ENCODE measurements around the gene SECISBP2. TPM values are rescaled to one million over a fixed set of nuclear protein-coding genes. Genes with fewer than 3 reads are reported as not detected.
"Not testable (repeated sequence)": the region's sequence is repeated elsewhere in the genome, so short reads cannot be mapped to it uniquely, and the experiment has no call there.

The SECISBP2 gene
- polyA plus RNA-seq, 1 experiment: 14.3 TPM

DNA sequence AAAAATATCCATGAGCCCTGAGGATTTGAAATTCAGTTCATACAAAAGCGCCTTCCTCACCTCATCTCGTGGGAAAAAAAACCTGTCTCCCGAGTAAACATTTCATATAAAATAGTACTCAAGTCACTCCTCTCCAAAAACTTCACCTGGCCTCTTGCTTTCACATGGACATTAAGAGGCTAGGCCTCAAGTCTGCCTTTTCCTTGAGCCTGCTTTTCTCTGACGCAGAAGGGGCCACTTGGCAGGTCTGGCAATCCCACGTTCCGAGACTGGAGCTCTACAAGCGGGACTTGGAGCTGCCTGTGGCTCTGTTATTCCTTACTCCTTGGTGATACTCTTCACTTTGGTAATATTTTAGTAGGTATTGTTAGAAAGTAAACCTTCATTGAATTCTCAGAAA is 34.2 kb upstream of the SECISBP2 start:
- H3K36me3 ChIP-seq (ENCODE audit: control insufficient read depth, insufficient read depth, low read length): no peaks in the 10 kb centered on the region
- POLR2A ChIA-PET: no interaction called here
- TF ChIP-seq CTCF (IDR thresholded peaks at IDR 0.05; ENCODE audit: insufficient read depth, low read depth, low read length): no peak
- DNase-seq (ENCODE audit: low read depth): no peak
- no peaks in the 10 kb centered on the region for H3K27me3 ChIP-seq (ENCODE audit: control insufficient read depth, insufficient read depth, low read length)
- CTCF ChIA-PET: interaction anchor here (0.6 to 0.7 kb wide), 3 partner anchors 1177 to 1728 kb away, joined by 3 read pairs; no protein-coding TSS in a partner anchor
- H3K4me3 ChIP-seq (ENCODE audit: low read depth, low read length): no peak overlapping the region

- CTCF ChIA-PET: interaction anchor here (1.1 to 1.7 kb wide), 2 partner anchors 13 to 34 kb away, joined by 4 read pairs; no protein-coding TSS in a partner anchor
- DNase-seq (ENCODE audit: low read depth): no peak
Measured at GRCh38 chr9:89291741-89292140, 26.6 kb upstream of the SECISBP2 start.

DNA sequence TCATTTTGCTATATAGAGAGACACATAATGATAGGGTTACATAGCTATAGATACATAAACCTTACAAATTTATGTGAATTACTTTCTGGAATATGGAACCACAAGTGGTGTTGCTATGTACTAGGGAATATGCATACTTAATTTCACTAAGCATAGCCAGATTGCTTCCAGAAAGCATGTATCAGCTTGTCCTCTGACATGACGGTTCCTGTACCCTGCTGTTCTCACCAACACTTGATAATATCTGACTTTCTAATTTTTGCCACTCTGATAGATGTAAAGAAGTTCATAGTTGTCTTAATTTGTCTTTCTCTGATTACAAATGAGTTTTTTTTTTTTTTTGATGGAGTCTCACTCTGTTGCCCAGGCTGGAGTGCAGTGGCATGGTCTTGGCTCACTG is 25.3 kb upstream of the SECISBP2 start:
- Histone ChIP-seq H3K4me3 (ENCODE audit: low read depth, low read length) (no peak overlapping the region), H3K36me3 (ENCODE audit: control insufficient read depth, insufficient read depth, low read length) (no peaks in the 10 kb centered on the region), H3K27me3 (ENCODE audit: control insufficient read depth, insufficient read depth, low read length) (no peaks in the 10 kb centered on the region)
- no peak for TF ChIP-seq CTCF (IDR thresholded peaks at IDR 0.05; ENCODE audit: insufficient read depth, low read depth, low read length)
- no peak for DNase-seq (ENCODE audit: low read depth)
- ChIA-PET POLR2A (no interaction called here), CTCF (no interaction called here)

More at GRCh38 chr9:89291741-89292140, 26.6 kb upstream of the SECISBP2 start:
- TF ChIP-seq CTCF (IDR thresholded peaks at IDR 0.05; ENCODE audit: insufficient read depth, low read depth, low read length): no peak
- Histone ChIP-seq H3K4me3 (ENCODE audit: low read depth, low read length) (no peak overlapping the region), H3K36me3 (ENCODE audit: control insufficient read depth, insufficient read depth, low read length) (no peaks in the 10 kb centered on the region), H3K27me3 (ENCODE audit: control insufficient read depth, insufficient read depth, low read length) (no peaks in the 10 kb centered on the region)
- POLR2A ChIA-PET: no interaction called here

- Histone ChIP-seq H3K4me3 (ENCODE audit: low read depth, low read length) (no peak overlapping the region), H3K36me3 (ENCODE audit: control insufficient read depth, insufficient read depth, low read length) (no peaks in the 10 kb centered on the region), H3K27me3 (ENCODE audit: control insufficient read depth, insufficient read depth, low read length) (no peaks in the 10 kb centered on the region)
- no peak for TF ChIP-seq CTCF (IDR thresholded peaks at IDR 0.05; ENCODE audit: insufficient read depth, low read depth, low read length)
- DNase-seq (ENCODE audit: low read depth): no peak
- CTCF ChIA-PET: interaction anchor here (1.3 kb wide), 1 partner anchor 10 kb away, joined by 4 read pairs; no protein-coding TSS in a partner anchor
- POLR2A ChIA-PET: no interaction called here
Measured at GRCh38 chr9:89295400-89295799, 22.9 kb upstream of the SECISBP2 start.

GRCh38 chr9:89301996-89302395 is 16.3 kb upstream of the SECISBP2 start:
- DNase-seq (ENCODE audit: low read depth); H3K4me3 ChIP-seq (ENCODE audit: low read depth, low read length); H3K36me3 ChIP-seq (ENCODE audit: control insufficient read depth, insufficient read depth, low read length); H3K27me3 ChIP-seq (ENCODE audit: control insufficient read depth, insufficient read depth, low read length); CTCF ChIA-PET; POLR2A ChIA-PET: not testable (repeated sequence)
